GM18951 (cell line): ENCODE data around the gene KAT7.
A peak's percentile ranks its signal among the peaks of the same experiment; 100 is the strongest.
"Not testable (repeated sequence)": the region's sequence is repeated elsewhere in the genome, so short reads cannot be mapped to it uniquely, and the experiment has no call there.

Experiments
- POLR2A ChIP-seq: IDR thresholded peaks from 4 replicates; pipeline ENCODE4 v1.6.1; 2011; ENCODE audit warnings: mild to moderate bottlenecking; ENCODE audit not compliant: insufficient read length, insufficient read depth; ENCODE audit errors: extremely low read depth
- in situ Hi-C: fragments of 300-500 bp; cut with MboI; formaldehyde crosslinking; loops from one replicate; pipeline ENCODE4 v1.12.0; 2022; ENCODE audit warnings: low sequenced_read_pairs, mixed read lengths, inconsistent platforms; ENCODE audit not compliant: unreplicated experiment

Gene KAT7

DNA sequence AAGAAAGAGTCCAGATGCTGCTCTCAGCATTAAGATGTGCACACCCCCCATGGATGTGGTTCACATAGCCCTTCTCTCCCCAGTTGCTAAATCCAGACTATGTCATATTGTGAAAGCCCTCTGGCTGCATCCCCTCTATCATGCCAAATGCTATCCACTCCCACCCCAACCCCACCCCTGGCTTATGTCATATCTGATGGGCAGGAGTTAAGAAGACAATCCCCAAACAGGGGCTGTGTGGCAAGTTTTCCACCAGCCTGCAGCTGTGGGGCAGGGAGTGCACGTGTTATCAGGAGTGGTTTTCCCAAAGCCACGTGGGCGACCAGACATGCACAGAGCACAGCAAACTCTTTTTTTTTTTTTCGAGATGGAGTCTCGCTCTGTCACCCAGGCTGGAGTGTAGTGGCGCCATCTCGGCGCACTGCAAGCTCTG is 34.5 kb upstream of the KAT7 start:
- in situ Hi-C loops, result no loop called here
- no peak for TF ChIP-seq POLR2A

DNA sequence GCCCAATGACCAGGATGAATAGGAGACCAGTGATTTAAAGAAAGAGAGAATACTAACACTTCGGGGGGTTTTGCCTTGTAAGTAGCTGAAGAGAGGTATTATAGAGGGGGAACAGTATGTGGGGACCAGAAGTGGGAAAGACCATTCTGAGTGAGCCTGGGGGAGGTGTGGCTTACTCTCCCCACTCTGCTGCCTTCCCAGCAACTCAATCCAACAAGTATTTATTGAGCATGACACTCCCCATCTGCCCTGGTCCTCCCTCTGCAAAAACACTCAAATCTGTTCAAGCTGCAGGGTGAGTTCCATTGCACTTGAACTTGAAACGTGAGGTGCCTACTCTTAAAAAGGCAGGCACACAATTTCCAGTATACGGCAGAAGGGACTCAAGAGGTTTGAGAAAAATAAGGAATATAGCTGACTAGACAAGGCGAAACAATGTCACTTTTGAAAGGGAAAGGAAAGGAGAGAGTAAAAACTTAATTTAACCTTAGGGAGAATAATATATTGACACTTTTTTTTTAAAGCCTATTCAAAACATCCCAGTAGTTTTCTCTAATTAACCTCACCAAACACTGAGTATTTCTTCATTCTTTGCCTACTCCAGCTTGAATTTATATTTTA is 32.7 kb upstream of the KAT7 start:
- in situ Hi-C loops, result no loop called here
- no peak for TF ChIP-seq POLR2A

DNA sequence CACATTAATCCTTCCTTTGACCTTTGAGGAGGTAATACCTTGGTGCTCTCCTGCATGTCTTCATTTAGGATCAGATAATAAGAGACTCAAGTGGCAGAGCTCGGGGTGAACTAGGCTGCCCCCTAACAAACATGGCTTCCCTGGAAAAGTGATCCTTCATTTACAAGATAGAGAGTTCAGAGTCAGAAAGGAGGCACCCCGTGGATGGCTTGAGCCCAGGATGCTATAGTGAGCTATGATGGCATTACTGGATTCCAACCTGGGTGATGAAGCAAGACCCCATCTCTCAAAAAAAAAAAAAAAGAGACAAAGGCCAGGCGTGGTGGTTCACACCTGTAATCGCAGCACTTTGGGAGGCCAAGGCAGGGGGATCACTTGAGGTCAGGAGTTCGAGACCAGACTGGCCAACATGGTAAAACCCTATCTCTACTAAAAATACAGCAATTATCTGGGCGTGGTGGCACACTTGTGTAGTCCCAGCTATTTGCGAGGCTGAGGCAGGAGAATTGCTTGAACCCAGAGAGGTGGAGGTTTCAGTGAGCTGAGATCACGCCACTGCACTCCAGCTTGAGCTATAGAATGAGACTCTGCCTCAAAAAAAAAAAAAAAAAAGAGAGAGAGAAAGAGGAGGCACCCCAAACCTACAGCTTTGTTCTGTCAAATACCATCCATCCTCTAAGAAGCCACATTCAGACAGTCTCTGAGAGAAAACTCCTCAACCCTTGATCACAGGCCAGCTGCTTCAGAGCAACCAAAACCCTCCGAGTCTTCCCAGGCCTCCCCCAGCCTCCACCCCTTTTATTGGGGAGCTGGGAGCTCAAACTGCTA is 31.9 kb upstream of the KAT7 start:
- in situ Hi-C loops, result no loop called here
- TF ChIP-seq POLR2A, result no peak

DNA sequence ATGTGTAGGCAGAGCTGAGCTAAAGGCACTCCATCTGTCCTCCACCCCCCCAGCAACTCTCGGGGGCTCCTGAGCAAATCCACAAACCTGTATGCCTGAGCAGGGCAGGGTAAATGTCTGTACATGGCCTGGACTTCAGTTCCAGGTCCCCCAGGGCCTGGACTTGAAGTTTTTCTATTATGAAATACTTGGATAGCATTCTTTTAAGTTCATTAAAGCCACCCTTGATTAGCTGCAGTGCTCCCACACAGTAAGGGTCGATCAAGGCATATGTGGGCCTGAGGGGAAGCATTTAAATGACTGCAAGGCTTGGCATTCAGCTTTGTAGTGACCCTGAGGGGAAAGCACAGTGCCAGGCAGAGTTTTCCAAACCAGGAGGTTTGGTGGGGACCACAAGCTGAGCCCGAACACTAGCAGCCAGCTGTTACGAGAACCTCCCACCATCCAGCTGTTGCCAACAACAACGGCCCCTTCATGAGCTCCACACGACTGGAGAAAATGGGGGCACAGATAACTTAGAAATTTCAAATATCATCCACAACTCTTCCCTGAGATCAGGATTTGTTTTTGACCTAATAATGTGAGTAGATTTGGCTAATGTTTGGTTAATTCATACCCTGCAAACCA is 31.2 kb upstream of the KAT7 start:
- TF ChIP-seq POLR2A, result no peak
- in situ Hi-C loops, result no loop called here

DNA sequence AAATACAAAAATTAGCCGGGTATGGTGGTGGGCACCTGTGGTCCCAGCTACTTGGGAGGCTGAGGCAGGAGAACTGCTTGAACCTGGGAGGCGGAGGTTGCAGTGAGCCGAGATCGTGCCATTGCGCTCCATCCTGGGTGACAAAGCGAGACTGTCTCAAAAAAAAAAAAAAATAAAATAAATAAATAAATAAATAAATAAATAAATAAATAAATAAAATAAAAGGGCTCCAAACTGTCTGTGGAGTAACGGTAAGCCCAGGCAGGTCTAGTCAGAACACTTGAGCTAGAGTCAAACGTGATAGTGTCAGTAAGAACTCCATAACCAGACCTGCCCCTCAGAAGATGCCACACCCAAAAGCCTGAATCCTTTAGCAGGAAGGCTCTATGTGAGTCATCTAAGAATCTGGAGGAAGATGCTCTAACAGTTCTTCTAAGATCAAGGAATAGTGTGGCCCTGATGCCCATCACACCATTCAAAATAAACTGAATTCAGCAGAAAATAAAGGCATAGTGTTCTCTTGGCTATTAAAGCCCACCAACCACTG is 29.9 kb upstream of the KAT7 start:
- in situ Hi-C loops, result not testable (repeated sequence)

DNA sequence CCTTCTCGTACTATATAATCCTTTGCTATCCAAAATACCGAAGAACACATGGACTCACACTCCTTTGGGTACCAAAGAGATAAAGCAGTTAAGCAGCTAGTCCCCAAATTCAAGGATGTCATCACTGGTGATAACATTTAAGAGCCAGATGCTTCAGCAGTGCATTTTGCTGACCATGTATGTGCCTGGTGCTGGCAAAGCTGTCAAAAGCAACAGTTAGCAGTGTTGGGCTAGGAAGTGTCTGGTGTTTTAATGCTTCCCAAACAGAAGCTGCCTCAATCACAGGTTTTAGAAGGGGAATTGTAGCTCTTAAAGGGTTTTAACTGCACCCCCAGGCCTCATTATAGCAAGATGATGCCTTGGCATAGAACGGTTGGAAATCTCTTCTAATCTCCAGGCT is 29.3 kb upstream of the KAT7 start:
- in situ Hi-C loops, result no loop called here
- TF ChIP-seq POLR2A, result no peak

DNA sequence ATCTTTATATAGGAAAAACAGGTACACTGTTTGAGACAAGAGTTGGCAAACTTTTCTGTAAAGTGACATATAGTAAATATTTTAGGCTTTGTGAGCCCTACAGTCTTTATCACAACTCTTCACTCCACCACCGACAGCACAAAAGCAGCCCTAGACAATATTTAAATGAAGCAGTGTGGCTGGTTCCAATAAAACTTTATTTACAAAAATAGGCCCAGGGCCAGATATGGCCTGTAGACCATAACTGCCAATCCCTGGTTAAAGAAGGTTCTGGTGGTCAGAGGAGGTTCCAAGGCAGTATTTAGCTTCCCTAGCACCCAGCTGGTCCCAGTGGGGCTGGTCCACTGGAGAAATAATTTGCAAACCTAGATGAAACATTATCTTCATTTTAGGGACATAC is 28.2 kb upstream of the KAT7 start:
- in situ Hi-C loops, result no loop called here
- TF ChIP-seq POLR2A, result no peak

DNA sequence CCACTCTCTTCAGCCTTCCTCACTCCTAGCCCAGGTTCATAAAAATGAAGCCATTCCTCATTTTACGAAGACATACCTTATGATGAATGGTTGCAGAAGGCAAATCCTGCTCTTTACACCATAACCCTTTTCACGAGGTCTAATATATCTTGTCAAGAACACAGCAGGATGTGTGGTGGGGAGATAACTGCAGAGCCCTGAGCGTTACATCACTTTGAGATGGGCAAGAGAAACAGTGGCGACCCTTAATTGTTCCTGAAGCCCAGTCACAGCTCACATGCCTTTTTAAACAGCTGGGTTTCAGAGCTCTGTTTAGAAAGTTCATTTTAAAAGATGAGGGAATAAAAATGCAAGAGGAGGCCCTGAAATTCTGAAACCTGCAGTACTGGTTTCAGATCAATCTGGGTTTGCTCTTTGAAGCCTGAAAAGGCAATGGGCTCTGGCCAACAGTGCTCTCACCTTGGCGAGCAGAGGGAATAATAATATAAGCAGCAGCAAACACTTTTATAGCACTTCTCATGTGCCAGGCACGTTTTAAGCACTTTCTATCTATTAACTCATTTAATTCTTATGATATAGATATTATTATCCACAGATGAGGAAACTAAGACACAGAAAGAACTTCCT is 27.4 kb upstream of the KAT7 start:
- no peak for TF ChIP-seq POLR2A
- in situ Hi-C loops, result no loop called here

DNA sequence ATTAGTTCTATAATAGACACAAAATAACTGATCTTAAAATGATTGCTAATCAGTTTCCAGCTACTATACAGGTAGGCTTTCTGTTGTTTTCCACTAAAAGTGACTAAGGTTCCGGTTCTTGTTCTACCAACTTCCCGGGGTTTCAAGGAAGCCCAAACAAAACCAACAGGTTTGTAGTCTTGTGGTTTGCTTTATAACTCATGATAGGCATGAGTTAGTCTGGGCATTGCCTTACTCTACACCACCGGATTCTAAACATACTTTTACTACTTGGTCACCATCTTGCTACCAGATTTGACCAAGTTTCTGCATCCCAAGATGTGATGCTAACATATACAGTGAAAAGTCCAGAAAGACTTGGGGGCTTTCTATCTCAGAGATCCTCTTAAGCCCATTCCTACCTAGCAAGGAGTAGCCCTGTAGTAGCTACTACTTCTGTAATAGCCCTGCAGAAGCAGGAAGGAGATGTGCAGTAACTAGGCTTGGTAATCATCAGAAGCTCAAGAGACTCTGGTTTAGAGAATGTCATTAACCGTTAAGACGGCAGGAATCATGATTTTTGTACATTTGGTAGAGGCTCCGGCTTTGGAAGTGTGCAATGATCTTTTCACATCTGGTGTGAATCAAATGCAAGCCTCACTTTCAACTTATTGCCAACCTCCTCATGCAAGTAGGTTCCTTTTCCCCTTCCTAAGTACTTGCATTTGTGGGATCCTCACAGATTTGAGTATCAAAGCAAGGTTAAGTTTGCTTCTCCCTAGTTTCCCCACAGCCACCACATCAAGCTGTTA is 26.1 kb upstream of the KAT7 start:
- TF ChIP-seq POLR2A, result no peak
- in situ Hi-C loops, result no loop called here

DNA sequence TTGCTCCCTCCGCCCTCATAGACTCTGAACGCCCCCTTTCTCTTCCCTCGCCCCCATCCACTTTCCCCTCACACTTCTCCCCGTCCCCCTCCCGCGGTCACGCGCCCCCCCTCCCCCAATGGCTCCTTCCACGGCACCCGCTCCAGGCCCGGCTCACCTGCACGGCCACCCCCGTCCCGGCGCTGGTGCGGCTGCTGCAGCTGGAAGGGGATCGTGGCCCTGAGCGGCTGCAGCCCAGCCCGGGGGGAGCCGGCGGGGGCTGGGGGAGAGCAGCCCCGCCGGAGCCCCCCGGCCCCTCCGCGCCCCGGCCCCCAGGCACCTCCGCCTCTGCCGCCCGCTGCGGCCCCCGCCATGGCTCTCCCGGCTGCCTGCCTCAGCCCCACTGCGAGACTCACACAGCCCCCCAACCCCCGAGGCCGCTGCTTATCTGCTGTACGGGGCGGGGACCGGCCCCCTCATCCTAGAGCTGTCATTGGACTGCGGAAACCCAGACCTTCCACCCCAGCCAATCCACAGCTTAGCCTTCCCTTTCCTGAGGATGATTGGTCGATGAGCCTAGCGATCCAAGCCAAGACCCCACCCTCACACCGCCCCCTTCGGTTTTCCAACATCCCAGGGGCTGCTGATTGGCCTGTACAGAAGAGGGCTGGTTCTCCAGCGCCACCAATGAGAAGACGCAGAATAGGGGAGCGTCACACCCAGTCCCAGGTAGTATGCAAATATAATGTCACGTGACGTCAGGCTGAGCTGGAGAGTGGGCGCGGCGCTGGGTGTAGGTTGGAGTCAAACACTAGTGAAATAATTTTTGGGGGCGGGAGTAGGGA is 24.5 kb upstream of the KAT7 start, which contains the start of gene FAM117A:
TSS of gene FAM117A (minus strand) at position 397 of the 824 bp plus-strand sequence. CDS start at position 353, 44 bp downstream.
- in situ Hi-C loops, result no loop called here
- TF ChIP-seq POLR2A, result peak; percentile 96

DNA sequence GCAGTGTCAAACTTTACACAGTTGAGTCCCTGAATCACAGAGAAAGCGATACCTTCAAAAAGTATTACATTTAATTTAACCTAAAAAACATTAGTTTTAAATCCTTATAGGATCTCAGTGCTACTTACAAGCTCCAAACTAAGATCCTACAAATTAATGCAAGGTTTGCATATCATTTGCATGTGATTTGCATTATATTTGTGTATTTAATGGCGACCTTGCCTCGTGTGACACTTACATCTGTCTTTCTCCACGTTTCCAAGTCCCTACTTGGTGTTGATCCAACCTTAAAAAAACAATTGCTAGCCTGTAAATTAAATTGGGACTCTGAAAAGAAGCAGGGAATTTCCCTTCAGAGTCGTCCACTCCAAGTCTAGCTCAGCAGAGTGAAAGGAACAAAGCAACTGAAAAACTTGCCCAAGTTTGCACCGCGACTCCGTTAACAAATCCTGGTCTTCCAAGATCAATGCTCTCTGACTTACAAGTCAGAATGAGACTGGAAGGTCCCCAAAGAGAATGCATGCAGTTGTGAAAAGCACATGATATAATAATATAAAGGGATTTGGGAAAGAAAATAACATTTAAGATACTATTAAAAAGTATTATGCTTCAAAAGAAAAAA is 23.8 kb upstream of the KAT7 start:
- in situ Hi-C loops, result no loop called here
- TF ChIP-seq POLR2A, result no peak
